Measurements from ENCODE around the gene FGFR4. TPM values are rescaled to one million over a fixed set of nuclear protein-coding genes. Genes with fewer than 3 reads are reported as not detected.

The FGFR4 gene
- total RNA-seq, 1 experiment from 2014 or later: 14.7 TPM

GRCh38 chr5:177089825-177090641, 3.3 kb downstream of the FGFR4 start:
- no peak overlapping the region for H2AFZ ChIP-seq
- intact Hi-C loops (cut with micrococcal nuclease; ENCODE audit: unreplicated experiment): loop anchor here (5.0 kb wide), 1 partner anchor 268 kb away; no protein-coding TSS in a partner anchor
- no peak overlapping the region for H3K27ac ChIP-seq
- no peak overlapping the region for H3K4me2 ChIP-seq
- no peaks in the 10 kb centered on the region for H3K36me3 ChIP-seq (ENCODE audit: low read depth)
- H3K27me3 ChIP-seq (ENCODE audit: insufficient read depth, low read depth): no peaks in the 10 kb centered on the region
- no peaks in the 10 kb centered on the region for H3K9me2 ChIP-seq (ENCODE audit: insufficient read depth)
- CTCF ChIA-PET: no interaction called here
- H3K9me3 ChIP-seq (ENCODE audit: insufficient read depth, low read depth): no peaks in the 10 kb centered on the region
- no peaks in the 10 kb centered on the region for H3K79me2 ChIP-seq (ENCODE audit: low read depth)
- DNase-seq: no peak
- no peaks in the 10 kb centered on the region for H4K20me1 ChIP-seq (ENCODE audit: insufficient read depth)
- H3K4me1 ChIP-seq (replicated peaks; ENCODE audit: insufficient read depth): no peaks in the 10 kb centered on the region
- H3K4me3 ChIP-seq: no peak overlapping the region
- POLR2A ChIA-PET (ENCODE audit: unreplicated experiment): interaction anchor here (0.7 kb wide), 1 partner anchor 11 kb away, joined by 3 read pairs; no protein-coding TSS in a partner anchor
- BruUV-seq (replicated peaks): no TSS peak
- TF ChIP-seq CTCF (conservative IDR thresholded peaks at IDR 0.05) (no peak), EZH2 (IDR thresholded peaks at IDR 0.05; ENCODE audit: low read depth) (no peak)
- peaks cover 24% of the 10 kb centered on the region; the same call in 1 of the 2 replicates for H3F3A ChIP-seq (ENCODE audit: insufficient read depth, low read depth)

- CTCF ChIA-PET: interaction anchor here (0.6 kb wide), 1 partner anchor 214 kb away, joined by 7 read pairs; no protein-coding TSS in a partner anchor
These were observed 4.1 kb downstream of the FGFR4 start for GRCh38 chr5:177090813-177091212.

DNA sequence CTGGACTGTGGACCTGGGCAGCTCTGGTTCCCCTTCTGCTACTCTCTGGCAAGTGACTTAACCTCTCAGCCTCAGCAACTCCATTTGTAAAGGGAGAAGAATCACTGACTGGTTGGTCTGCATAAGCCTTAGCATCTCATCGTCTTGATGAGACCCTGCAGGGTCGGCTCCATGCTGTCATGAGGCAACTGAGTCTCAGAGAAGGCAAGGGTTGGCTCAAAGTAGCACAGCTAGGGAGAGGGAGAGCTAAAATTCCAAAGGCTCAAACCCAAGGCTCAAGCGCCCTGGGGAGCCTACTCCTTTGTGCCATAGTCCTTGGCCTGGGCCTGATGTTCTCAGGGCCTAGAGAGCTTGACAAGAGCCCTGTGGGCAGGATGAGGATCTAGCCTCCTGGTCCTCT, 4.5 kb downstream of the FGFR4 start:
- Histone ChIP-seq H4K20me1 (ENCODE audit: insufficient read depth) (no peaks in the 10 kb centered on the region), H3F3A (ENCODE audit: insufficient read depth, low read depth) (peaks cover 12% of the 10 kb centered on the region; the same call in 1 of the 2 replicates), H3K9me2 (ENCODE audit: insufficient read depth) (no peaks in the 10 kb centered on the region), H3K27ac (no peak overlapping the region), H3K4me1 (replicated peaks; ENCODE audit: insufficient read depth) (no peaks in the 10 kb centered on the region), H3K4me2 (no peak overlapping the region), H3K9me3 (ENCODE audit: insufficient read depth, low read depth) (no peaks in the 10 kb centered on the region), H3K79me2 (ENCODE audit: low read depth) (no peaks in the 10 kb centered on the region), H3K4me3 (no peak overlapping the region), H3K36me3 (ENCODE audit: low read depth) (no peaks in the 10 kb centered on the region), H3K27me3 (ENCODE audit: insufficient read depth, low read depth) (no peaks in the 10 kb centered on the region), H2AFZ (no peak overlapping the region)
- TF ChIP-seq CTCF (conservative IDR thresholded peaks at IDR 0.05): no peak
- no peak for TF ChIP-seq EZH2 (IDR thresholded peaks at IDR 0.05; ENCODE audit: low read depth)
- no TSS peak for BruUV-seq (replicated peaks)
- DNase-seq: no peak
- intact Hi-C loops (cut with micrococcal nuclease; ENCODE audit: unreplicated experiment): no loop called here
- POLR2A ChIA-PET (ENCODE audit: unreplicated experiment): no interaction called here
- CTCF ChIA-PET: interaction anchor here (0.6 kb wide), 1 partner anchor 214 kb away, joined by 7 read pairs; no protein-coding TSS in a partner anchor

More at GRCh38 chr5:177090813-177091212, 4.1 kb downstream of the FGFR4 start:
- Histone ChIP-seq H3K27me3 (ENCODE audit: insufficient read depth, low read depth) (no peaks in the 10 kb centered on the region), H4K20me1 (ENCODE audit: insufficient read depth) (no peaks in the 10 kb centered on the region), H3K4me3 (no peak overlapping the region), H3K9me2 (ENCODE audit: insufficient read depth) (no peaks in the 10 kb centered on the region), H3K27ac (no peak overlapping the region), H3K9me3 (ENCODE audit: insufficient read depth, low read depth) (no peaks in the 10 kb centered on the region), H3K4me1 (replicated peaks; ENCODE audit: insufficient read depth) (no peaks in the 10 kb centered on the region), H3K36me3 (ENCODE audit: low read depth) (no peaks in the 10 kb centered on the region), H3F3A (ENCODE audit: insufficient read depth, low read depth) (peaks cover 16% of the 10 kb centered on the region; the same call in 1 of the 2 replicates), H3K79me2 (ENCODE audit: low read depth) (no peaks in the 10 kb centered on the region), H3K4me2 (no peak overlapping the region), H2AFZ (no peak overlapping the region)
- DNase-seq: no peak
- no TSS peak for BruUV-seq (replicated peaks)
- POLR2A ChIA-PET (ENCODE audit: unreplicated experiment): no interaction called here
- intact Hi-C loops (cut with micrococcal nuclease; ENCODE audit: unreplicated experiment): no loop called here
- TF ChIP-seq EZH2 (IDR thresholded peaks at IDR 0.05; ENCODE audit: low read depth) (no peak), CTCF (conservative IDR thresholded peaks at IDR 0.05) (no peak)
